Tibial artery (tissue), 4 donors: ENCODE data around the gene FMNL1.
A peak's percentile ranks its signal among the peaks of the same experiment; 100 is the strongest.

ENCODE experiments used
- DNase-seq, 2 donors: peaks; one replicate each; pipeline ENCODE4 v3.0.0-alpha.2; 2019
- H3K27ac ChIP-seq, 2 donors: fragments of 200-600 bp; sonication (generic) in 1 of 2; 1 replicate in 1 of 2; 2 replicates in 1 of 2; pipeline ENCODE4 v1.5.1; 2018 to 2019; ENCODE audit warnings: mild to moderate bottlenecking in 1 of 2
- H3K27me3 ChIP-seq, 2 donors: fragments of 200-600 bp; sonication (generic) in 1 of 2; one replicate each; pipeline versions ENCODE4 v1.5.1 to v1.6.0; 2016 to 2019
- H3K36me3 ChIP-seq, 3 donors: fragments of 200-600 bp; sonication (generic) in 2 of 3; one replicate each; pipeline ENCODE4 v1.5.1; 2016 to 2019; ENCODE audit warnings: mild to moderate bottlenecking in 2 of 3
- H3K4me1 ChIP-seq, 4 donors: fragments of 200-600 bp; sonication (generic) in 2 of 4; 1 replicate in 3 of 4; 2 replicates in 1 of 4; pipeline ENCODE4 v1.5.1; 2016 to 2019
- H3K4me3 ChIP-seq, 2 donors: fragments of 200-600 bp; sonication (generic) in 1 of 2; 1 replicate in 1 of 2; 2 replicates in 1 of 2; pipeline ENCODE4 v1.5.1; 2018 to 2019; ENCODE audit warnings: mild to moderate bottlenecking in 2 of 2
- H3K9me3 ChIP-seq, 3 donors: fragments of 200-600 bp; sonication (generic) in 1 of 3; one replicate each; pipeline ENCODE4 v1.5.1; 2016 to 2019
- intact Hi-C: fragments of 100-400 bp; cut with DNase I; formaldehyde crosslinking; loops from one replicate; pipeline ENCODE4 v1.15.0; 2023; ENCODE audit warnings: low total_unique reads
- TF ChIP-seq, protein P1 (sequence below), 2 experiments: fragments of 200-600 bp in 1 of 2; fragments of 450-650 bp in 1 of 2; IDR thresholded peaks; one replicate each; pipeline ENCODE4 v1.5.1; 2017 to 2019; ENCODE audit warnings: antibody characterized with exemption in 2 of 2, mild to moderate bottlenecking in 1 of 2, moderate library complexity in 1 of 2

The FMNL1 gene

DNA sequence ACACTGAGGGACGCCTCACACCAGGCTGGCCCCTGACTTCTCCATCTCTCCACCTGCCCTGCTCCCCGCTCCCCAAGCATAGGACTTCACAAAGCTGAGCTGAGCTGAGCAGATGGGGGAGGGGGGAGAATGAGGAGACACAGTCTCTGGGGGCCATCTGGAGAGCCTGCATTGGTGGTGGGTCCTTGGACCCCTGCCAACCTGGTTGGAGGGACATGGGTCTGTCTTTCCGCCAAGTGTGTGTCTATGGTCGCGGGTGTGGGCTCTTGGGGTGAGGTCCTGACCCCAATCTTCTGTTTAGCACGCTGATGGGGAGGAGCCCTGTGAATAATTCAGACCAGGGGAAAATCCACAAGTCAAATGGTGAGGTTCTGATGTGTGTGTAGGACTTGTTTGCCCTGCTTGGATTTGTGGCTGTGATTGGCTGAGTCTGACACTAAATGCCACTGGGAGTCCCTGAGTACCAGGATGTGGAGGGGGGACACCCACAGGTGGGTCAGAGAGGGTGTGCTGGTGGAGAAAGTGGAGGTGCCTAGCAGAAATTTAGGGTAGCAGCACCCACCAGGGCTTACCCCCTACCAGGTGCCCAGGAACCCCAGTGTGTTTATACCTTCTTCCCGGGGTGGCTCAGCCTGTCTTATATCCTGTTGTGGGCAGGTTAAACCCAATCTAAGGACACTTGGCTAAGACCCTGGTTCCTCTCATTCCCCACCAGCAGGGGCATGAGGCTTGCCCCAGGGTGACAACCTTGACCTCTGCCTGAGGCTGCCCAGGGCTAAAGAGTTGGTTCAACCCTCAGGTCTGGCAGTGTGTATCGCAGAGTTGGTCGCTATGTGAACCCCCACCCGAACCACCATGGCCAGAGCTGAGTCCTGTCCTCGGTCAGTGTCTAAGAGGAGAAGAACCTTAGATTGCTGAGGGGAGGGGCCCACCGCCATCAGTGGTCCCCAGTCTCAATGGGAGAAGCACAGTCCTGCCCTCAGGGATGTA lies 2.1 kb downstream of the FMNL1 start:
- Histone ChIP-seq H3K27me3 (peaks cover 0 to 50% of the 10 kb centered on the region in 2 donors), H3K9me3 (no peaks in the 10 kb centered on the region), H3K4me3 (no peak overlapping the region), H3K4me1 (peaks cover 0 to 16% (median 14%) of the 10 kb centered on the region in 4 donors), H3K36me3 (no peaks in the 10 kb centered on the region), H3K27ac (no peak overlapping the region)
- no peak for DNase-seq
- intact Hi-C loops: no loop called here
- TF ChIP-seq, protein P1, sequence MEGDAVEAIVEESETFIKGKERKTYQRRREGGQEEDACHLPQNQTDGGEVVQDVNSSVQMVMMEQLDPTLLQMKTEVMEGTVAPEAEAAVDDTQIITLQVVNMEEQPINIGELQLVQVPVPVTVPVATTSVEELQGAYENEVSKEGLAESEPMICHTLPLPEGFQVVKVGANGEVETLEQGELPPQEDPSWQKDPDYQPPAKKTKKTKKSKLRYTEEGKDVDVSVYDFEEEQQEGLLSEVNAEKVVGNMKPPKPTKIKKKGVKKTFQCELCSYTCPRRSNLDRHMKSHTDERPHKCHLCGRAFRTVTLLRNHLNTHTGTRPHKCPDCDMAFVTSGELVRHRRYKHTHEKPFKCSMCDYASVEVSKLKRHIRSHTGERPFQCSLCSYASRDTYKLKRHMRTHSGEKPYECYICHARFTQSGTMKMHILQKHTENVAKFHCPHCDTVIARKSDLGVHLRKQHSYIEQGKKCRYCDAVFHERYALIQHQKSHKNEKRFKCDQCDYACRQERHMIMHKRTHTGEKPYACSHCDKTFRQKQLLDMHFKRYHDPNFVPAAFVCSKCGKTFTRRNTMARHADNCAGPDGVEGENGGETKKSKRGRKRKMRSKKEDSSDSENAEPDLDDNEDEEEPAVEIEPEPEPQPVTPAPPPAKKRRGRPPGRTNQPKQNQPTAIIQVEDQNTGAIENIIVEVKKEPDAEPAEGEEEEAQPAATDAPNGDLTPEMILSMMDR (IDR thresholded peaks at IDR 0.05): no peak

DNA sequence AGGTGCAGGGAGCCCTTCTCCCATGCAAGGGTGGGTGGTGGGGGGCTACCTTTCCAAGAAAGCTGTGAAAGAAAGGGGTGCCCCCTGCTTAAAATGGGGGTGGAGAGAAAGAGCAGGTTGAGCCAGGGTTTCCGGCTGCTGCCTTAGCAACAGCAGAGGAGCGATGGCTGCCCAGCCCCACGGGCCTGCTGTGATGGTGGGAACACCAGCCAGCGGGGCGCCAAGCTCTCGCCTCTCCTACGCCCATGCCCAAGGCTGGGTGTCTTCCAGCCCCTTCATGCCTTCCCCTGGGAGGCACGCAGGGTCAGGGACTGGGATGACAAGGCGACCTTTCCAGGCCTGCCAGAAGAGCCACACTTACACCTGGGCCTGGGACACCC lies 3.0 kb downstream of the FMNL1 start:
- no peak overlapping the region for H3K4me3 ChIP-seq
- intact Hi-C loops: no loop called here
- no peaks in the 10 kb centered on the region for H3K9me3 ChIP-seq
- H3K4me1 ChIP-seq: peaks cover 0 to 16% (median 14%) of the 10 kb centered on the region in 4 donors
- no peak for DNase-seq
- H3K27me3 ChIP-seq: peaks cover 0 to 53% of the 10 kb centered on the region in 2 donors
- no peaks in the 10 kb centered on the region for H3K36me3 ChIP-seq
- no peak overlapping the region for H3K27ac ChIP-seq
- TF ChIP-seq, protein P1 (IDR thresholded peaks at IDR 0.05): no peak

DNA sequence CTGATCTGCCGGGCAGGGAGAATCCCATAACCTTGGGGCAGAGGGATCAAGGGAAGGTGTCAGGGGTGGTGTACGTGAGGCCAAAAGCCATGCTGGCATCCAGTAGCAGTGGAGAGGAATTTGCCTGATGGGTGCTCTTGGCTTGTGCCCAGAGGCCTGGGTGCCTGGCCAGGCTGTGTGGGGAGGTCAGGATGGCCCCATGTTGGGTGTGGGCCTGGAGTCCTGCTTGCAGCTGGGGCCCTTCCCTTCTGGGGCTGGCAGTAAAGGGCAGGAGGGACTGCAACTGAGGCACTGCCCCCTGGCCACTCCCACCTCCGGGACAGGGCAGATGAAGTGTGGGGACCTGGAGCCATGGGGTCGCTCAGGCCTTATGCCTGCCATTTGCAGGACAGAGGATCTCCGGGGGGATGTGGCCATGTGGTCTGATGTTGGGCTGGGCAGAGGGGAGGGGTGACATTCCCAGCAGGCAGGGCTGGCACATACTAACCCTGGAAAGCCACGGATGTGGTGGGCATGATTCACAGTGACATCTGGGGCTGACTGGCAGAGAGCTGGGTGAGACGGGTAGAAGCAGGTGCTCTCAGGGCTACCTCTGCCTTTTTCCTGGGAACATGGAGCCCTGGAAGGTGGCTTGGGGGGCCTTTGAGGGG lies 3.5 kb downstream of the FMNL1 start:
- H3K4me3 ChIP-seq: no peak overlapping the region
- peak in 1 of 2 donors; percentile 66 for DNase-seq
- peaks cover 0 to 50% of the 10 kb centered on the region in 2 donors for H3K27me3 ChIP-seq
- H3K27ac ChIP-seq: no peak overlapping the region
- no peaks in the 10 kb centered on the region for H3K36me3 ChIP-seq
- intact Hi-C loops: no loop called here
- H3K9me3 ChIP-seq: no peaks in the 10 kb centered on the region
- H3K4me1 ChIP-seq: peaks cover 0 to 16% (median 14%) of the 10 kb centered on the region in 4 donors
- TF ChIP-seq, protein P1 (IDR thresholded peaks at IDR 0.05): no peak

DNA sequence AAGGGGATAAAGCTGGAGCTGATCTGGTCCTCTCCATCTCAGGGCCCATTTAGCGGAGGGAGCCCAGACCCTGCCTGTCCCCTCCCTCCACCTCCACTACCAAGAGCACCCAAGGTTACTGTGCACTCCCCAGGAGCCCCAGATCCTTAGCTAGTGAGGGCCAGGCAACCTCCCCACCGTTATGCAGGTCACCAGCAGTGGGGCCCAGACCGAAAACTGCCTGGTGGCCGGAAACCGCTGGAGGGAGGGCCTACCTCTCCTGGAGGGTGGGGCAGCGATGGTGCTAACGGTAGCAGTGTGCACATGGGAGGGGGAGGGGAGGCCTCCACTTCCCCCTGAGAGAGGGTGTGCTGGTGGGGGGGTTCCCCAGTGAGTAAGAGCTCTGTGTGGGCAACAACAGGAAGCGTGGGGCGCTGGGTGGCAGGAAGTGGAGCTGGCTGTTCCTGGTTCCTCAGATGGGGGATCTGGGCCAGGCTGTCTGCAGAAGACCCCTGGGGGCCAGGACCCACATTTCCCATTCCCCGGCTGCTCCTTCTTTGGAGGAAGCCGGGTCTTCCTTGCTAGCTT lies 4.4 kb downstream of the FMNL1 start:
- Histone ChIP-seq H3K9me3 (no peaks in the 10 kb centered on the region), H3K27me3 (peaks cover 0 to 51% of the 10 kb centered on the region in 2 donors), H3K4me3 (peak overlapping the region in 1 of 2 donors; percentile 1), H3K27ac (no peak overlapping the region), H3K4me1 (peaks cover 0 to 14% (median 13%) of the 10 kb centered on the region in 4 donors), H3K36me3 (no peaks in the 10 kb centered on the region)
- intact Hi-C loops: no loop called here
- peak; percentile 81 to 85 for DNase-seq
- TF ChIP-seq, protein P1 (IDR thresholded peaks at IDR 0.05): no peak

DNA sequence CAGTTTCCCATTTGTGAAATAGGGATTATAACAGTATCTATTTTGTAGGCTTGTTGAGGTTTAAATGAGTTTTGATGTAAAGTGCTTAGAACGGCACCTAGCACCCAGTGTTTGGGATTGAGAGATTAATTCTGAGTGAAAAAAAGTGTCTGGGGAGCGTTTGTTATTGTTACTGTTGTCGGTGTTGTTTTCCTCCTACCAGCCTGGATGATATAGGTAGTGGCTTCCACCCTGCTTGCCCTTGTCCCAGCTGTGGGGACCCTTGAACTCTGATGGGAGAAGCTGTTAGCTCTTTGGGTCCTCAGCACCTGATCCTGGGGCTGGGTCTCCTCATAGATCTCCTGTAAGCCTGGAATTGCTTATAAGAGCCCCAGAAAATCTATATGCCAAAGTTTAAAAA lies 4.9 kb downstream of the FMNL1 start:
- Histone ChIP-seq H3K4me1 (peaks cover 0 to 9% (median 8%) of the 10 kb centered on the region in 4 donors), H3K36me3 (no peaks in the 10 kb centered on the region), H3K4me3 (no peak overlapping the region), H3K27me3 (peaks cover 0 to 51% of the 10 kb centered on the region in 2 donors), H3K27ac (no peak overlapping the region), H3K9me3 (no peaks in the 10 kb centered on the region)
- DNase-seq: no peak
- TF ChIP-seq, protein P1 (IDR thresholded peaks at IDR 0.05): no peak
- intact Hi-C loops: no loop called here
